Aorta (tissue), 5 donors: Measurements from ENCODE around the gene AKNA. TPM values are rescaled to one million over a fixed set of nuclear protein-coding genes. Genes with fewer than 3 reads are reported as not detected.
A peak's percentile ranks its signal among the peaks of the same experiment; 100 is the strongest.

Experiments used
- ATAC-seq: fragments of 200-7000 bp; cut with Tn5 transposase; one replicate; pipeline ENCODE4 v1.9.1; 2022; ENCODE audit warnings: moderate library complexity; ENCODE audit not compliant: low FRiP score
- DNase-seq, 2 donors: peaks; one replicate each; pipeline ENCODE4 v3.0.0-alpha.2; 2020
- H3K27ac ChIP-seq, 2 donors: one replicate each; pipeline ENCODE4 v1.5.1; 2013; ENCODE audit warnings: low read length in 2 of 2, mild to moderate bottlenecking in 2 of 2, moderate library complexity in 2 of 2, control low read depth in 1 of 2, inconsistent platforms in 1 of 2, low read depth in 1 of 2
- H3K27me3 ChIP-seq, 2 donors: one replicate each; pipeline ENCODE4 v1.6.1; 2013; ENCODE audit warnings: control low read depth in 1 of 2, low read length in 1 of 2, mild to moderate bottlenecking in 1 of 2, moderate library complexity in 1 of 2; ENCODE audit not compliant: insufficient read depth in 2 of 2, control insufficient read depth in 1 of 2
- H3K36me3 ChIP-seq, 2 donors: one replicate each; pipeline ENCODE4 v1.6.1; 2013; ENCODE audit warnings: control low read depth in 1 of 2, low read length in 1 of 2, mild to moderate bottlenecking in 1 of 2; ENCODE audit not compliant: insufficient read depth in 2 of 2, control insufficient read depth in 1 of 2
- H3K4me1 ChIP-seq, 2 donors: one replicate each; pipeline ENCODE4 v1.6.1; 2013; ENCODE audit warnings: low read length in 2 of 2, control low read depth in 1 of 2, mild to moderate bottlenecking in 1 of 2, moderate library complexity in 1 of 2; ENCODE audit not compliant: insufficient read depth in 2 of 2, control insufficient read depth in 1 of 2
- H3K4me3 ChIP-seq, 2 donors: one replicate each; pipeline ENCODE4 v1.5.1; 2013; ENCODE audit warnings: low read length in 2 of 2, control low read depth in 1 of 2, mild to moderate bottlenecking in 1 of 2
- H3K9me3 ChIP-seq: one replicate; pipeline ENCODE4 v1.6.1; 2013; ENCODE audit warnings: mild to moderate bottlenecking, low read length; ENCODE audit not compliant: control insufficient read depth
- WGBS, 2 donors: extraction: QIAGEN DNeasy Blood & Tissue Kit; methylation state at CpG; one replicate each; pipeline ENCODE4 v1.1.7; 2013; 5-methylcytosine and 5-hydroxymethylcytosine counted together
- intact Hi-C, 2 donors: fragments of 100-400 bp; cut with DNase I; formaldehyde crosslinking; loops; one replicate each; pipeline versions ENCODE4 v1.14.2 to v1.15.0; 2022
- polyA plus RNA-seq, 2 donors: library from polyadenylated mRNA; stranded (reverse); fragments of 200-250 nt; gene quantifications; one replicate each; pipeline ENCODE4 v1.2.3, GENCODE V29; 2013
- total RNA-seq, 2 donors: library from RNA; stranded (reverse); fragmentation: NEBNext Ultra II Directional; extraction: Animal tissue kit (Norgen Biotek cat#: 25700); gene quantifications; one replicate each; pipeline ENCODE4 v1.2.1, GENCODE V29; 2021
- donor health status: healthy with polysubstance abuse.
- donor health status: Bipolar disorder and iron deficiency.
- donor health status: DM: no; HTN: no; CAD: no.
- donor health status: DM: no; HTN: no; CAD: no.
- donor health status: DM: yes; HTN: yes; CAD: no.

Gene AKNA
- total and polyA plus RNA-seq, 4 donors: 11.9 to 56.0 (median 32.0) TPM

DNA sequence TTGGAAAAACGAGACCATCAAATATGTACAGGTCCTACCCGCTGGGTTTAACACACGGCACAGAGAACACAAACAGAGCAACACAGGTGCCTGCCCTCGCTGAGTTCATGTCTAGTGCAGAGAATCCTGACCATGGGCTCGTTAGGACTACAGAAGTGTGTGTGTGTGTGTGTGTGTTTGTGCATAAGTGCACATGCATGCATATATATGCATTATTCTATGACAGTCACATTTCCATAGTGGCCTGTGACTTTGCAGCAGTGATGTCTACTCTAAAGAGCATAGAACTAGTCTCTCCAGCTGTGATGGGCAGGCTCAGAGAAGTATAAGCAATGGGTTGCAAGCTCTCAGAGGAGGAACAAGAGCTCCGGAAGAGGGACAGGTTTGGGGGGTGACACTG, 30.4 kb downstream of the AKNA start:
- Histone ChIP-seq H3K27me3 (no peaks in the 10 kb centered on the region), H3K27ac (no peak overlapping the region), H3K36me3 (peaks cover 0 to 33% of the 10 kb centered on the region in 2 donors), H3K4me1 (no peaks in the 10 kb centered on the region), H3K4me3 (no peak overlapping the region), H3K9me3 (no peaks in the 10 kb centered on the region)
- intact Hi-C loops: no loop called here
- no peak for ATAC-seq
- 86% methylated on average over 6 of the region's 6 CpGs for WGBS, 2 donors
- peak in 1 of 2 donors; percentile 22 for DNase-seq

DNA sequence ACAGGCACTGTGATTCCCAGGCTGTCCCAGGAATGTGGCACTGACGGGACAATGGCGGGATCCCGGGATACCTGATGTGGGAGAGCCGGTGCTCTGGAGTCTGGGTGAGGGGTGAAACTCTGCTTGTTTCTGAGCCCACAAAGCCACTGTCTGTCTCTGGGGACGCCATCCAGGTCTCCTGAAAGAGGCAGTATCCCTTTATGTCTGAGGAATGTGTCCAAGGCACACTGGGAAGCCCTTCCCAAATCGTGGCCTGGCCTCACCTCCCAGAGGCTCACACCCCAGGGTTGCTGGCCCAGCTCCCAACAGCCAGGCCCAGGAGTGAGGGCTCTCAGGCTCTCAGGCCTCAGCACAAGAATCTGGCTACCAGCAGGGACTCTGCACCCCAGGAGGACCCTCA, 31.0 kb downstream of the AKNA start:
- H3K9me3 ChIP-seq: no peaks in the 10 kb centered on the region
- H3K4me3 ChIP-seq: no peak overlapping the region
- intact Hi-C loops: no loop called here
- WGBS, 2 donors: 67 to 72% methylated on average over 6 of the region's 6 CpGs
- DNase-seq: peak in 1 of 2 donors; percentile 62
- H3K27me3 ChIP-seq: no peaks in the 10 kb centered on the region
- H3K27ac ChIP-seq: no peak overlapping the region
- H3K36me3 ChIP-seq: peaks cover 0 to 33% of the 10 kb centered on the region in 2 donors
- H3K4me1 ChIP-seq: no peaks in the 10 kb centered on the region
- ATAC-seq: no peak

DNA sequence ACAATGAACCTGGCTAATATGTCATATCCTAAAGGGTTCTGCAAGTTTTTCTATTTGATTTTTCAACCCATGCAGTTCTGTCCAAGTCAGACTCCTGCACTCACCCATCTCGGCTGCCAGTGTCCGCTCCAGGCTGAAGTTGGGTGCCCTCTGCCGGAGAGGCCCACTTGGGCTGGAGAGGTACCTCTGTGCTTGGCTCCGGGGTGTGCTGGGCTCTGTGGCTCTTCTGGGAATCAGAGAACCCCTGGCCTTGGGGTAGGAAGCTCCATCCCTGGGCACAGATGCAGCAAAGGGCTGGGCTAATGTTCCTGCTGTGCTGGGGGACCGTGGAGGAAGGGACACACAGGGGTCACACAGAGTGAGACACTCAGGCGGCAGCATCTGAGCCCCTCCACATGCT, 32.0 kb downstream of the AKNA start:
- no peaks in the 10 kb centered on the region for H3K4me1 ChIP-seq
- WGBS, 2 donors: 87 to 90% methylated on average over 6 of the region's 6 CpGs
- no peak overlapping the region for H3K4me3 ChIP-seq
- peaks cover under 1 to 29% of the 10 kb centered on the region in 2 donors for H3K36me3 ChIP-seq
- no peaks in the 10 kb centered on the region for H3K9me3 ChIP-seq
- no peaks in the 10 kb centered on the region for H3K27me3 ChIP-seq
- no peak overlapping the region for H3K27ac ChIP-seq
- no peak for ATAC-seq
- intact Hi-C loops: no loop called here
- DNase-seq: peak in 1 of 2 donors; percentile 51

DNA sequence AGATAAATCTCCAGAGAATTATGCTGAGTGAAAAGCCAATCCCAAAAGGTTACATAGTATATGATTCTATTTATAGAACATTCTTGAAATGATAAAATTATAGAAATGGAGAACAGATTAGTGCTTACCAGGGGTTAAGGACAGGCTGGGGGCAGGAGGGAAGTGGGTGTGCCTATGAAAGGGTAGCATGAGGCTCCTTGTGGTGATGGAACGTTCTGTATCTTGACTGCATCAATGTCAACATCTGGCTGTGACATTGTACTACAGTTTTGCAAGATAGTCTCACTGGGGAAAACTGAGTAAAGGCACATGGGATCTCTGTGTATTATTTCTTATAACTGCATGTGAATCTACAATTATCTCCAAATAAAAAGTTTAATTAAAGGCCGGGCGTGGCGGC, 35.9 kb downstream of the AKNA start:
- ATAC-seq: no peak
- Histone ChIP-seq H3K9me3 (no peaks in the 10 kb centered on the region), H3K4me1 (no peaks in the 10 kb centered on the region), H3K27me3 (no peaks in the 10 kb centered on the region), H3K4me3 (no peak overlapping the region), H3K36me3 (peaks cover 2 to 14% of the 10 kb centered on the region in 2 donors), H3K27ac (no peak overlapping the region)
- 71 to 72% methylated on average over 4 of the region's 4 CpGs for WGBS, 2 donors
- no peak for DNase-seq
- intact Hi-C loops: no loop called here

DNA sequence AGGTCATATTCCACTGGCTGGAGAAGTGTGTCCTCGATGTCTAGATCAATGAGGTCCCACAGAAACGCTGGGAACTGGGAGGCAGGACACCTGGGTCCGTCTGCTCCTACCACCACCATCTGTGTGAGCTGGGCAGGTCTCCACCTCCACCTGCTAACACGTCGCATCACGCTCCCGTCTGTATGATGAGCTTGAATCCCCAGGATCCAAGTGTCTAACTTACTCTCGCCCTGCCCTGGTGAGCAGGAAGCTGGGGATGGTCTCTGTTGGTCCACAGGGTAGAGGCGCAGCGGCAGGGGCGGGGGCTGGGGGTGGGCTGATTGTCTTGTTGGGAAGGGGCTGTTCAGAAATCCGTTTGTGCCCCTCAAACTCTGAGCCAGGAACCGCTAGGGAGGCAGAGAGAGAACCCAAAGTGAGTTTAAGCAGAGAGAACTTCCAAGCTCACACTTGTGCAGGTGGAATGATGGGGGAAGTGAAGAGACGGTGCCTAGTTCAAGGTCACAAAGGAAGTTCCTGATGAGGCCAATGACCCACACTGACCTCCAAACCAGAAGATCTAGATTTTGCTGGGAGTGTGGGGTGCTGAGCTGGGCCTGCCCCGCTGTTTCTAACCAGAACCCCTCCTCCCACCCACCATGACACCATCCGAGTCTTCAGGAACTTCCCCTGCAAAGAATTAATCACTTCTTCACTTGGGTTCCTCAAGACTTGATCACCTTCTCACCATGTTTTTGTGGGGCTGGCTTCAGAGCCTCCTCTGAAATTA, 37.0 kb downstream of the AKNA start:
- Histone ChIP-seq H3K27ac (no peak overlapping the region), H3K4me3 (no peak overlapping the region), H3K27me3 (no peaks in the 10 kb centered on the region), H3K4me1 (no peaks in the 10 kb centered on the region), H3K36me3 (peaks cover 2 to 12% of the 10 kb centered on the region in 2 donors), H3K9me3 (no peaks in the 10 kb centered on the region)
- peak in 1 of 2 donors; percentile 57 for DNase-seq
- WGBS, 2 donors: 92 to 95% methylated on average over 16 of the region's 16 CpGs
- ATAC-seq: no peak
- intact Hi-C loops: no loop called here

DNA sequence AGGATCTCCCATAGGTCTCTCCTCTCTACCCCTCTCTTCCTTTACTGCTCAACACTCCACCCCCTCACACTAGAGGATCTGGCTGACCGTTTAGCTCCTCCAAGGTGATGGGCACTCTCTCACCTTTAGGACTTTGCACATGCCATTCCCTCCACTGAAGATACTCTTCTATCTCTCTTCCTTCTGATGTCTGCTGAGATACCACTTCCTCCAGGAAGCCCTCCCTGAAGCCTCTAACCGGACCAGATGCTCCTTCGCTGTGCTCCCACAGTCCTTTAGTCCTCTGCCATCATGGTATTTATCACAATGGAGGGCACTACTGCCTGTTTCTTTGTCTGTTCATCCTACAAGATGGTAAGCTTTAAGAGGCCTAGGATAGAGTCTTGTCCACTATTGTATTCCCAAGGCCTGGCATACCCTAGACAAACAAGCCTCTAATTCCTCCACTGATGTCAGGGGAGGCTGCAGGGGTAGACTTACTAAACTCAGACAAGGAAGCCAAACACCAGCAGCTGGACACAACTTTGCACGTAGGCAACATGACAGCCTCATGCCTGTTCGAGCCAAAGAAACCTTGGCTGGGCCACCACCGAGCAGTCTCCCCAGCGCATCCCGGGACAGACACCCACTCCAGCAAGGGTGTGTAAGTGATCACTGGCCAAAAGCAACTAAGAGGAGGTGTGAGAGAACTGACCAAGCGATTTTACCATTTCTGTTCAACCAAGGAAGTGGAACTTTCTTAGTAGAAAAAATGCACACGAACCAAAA, 37.9 kb downstream of the AKNA start:
- Histone ChIP-seq H3K4me1 (no peaks in the 10 kb centered on the region), H3K27ac (peak overlapping the region in 1 of 2 donors; percentile 31), H3K9me3 (no peaks in the 10 kb centered on the region), H3K4me3 (no peak overlapping the region), H3K27me3 (no peaks in the 10 kb centered on the region), H3K36me3 (peaks cover 2 to 11% of the 10 kb centered on the region in 2 donors)
- ATAC-seq (peak; percentile 10), DNase-seq (peak in 1 of 2 donors; percentile 58)
- WGBS, 2 donors: 28 to 35% methylated on average over 10 of the region's 10 CpGs
- intact Hi-C loops: loop anchor here in 1 of 2 donors (5.0 kb wide), 1 partner anchor 37 kb away; the partner anchor contains the start of gene AKNA

DNA sequence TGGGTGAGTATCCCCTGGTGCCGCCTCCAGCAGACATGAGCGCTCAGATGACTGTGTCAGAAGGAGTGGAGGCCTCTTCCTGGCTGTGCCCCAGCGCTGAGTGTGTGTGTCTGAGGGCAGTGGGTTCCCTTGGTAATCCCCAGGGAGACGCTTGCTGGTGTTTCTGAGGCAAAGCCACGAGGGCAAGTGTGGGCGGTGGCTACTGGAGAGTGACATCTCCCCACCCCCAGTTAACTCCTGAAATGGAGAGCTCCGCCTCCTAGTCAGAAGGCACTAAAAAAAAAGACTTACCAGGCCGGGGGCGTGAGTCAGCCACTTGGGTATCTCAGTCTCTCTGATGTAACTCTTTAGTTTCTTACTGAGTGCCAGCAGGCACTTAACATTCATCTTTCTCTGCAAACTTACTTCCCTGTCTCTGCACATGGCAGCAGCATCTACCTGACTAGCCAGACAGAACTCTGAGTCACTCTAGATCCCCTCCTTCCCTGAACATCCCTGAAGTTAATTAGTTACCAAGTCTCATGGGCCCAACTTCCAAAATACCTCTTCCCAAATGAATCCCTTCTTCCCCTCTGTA, 38.8 kb downstream of the AKNA start:
- peaks cover 2 to 11% of the 10 kb centered on the region in 2 donors for H3K36me3 ChIP-seq
- 10 to 14% methylated on average over 9 of the region's 9 CpGs for WGBS, 2 donors
- H3K27ac ChIP-seq: peak overlapping the region in 1 of 2 donors; percentile 31
- H3K4me3 ChIP-seq: no peak overlapping the region
- H3K9me3 ChIP-seq: no peaks in the 10 kb centered on the region
- H3K4me1 ChIP-seq: no peaks in the 10 kb centered on the region
- intact Hi-C loops: loop anchor here in 1 of 2 donors (5.0 kb wide), 1 partner anchor 38 kb away; the partner anchor contains the start of gene AKNA
- H3K27me3 ChIP-seq: no peaks in the 10 kb centered on the region
- DNase-seq: peak; percentile 92 to 94
- peak; percentile 82 for ATAC-seq

DNA sequence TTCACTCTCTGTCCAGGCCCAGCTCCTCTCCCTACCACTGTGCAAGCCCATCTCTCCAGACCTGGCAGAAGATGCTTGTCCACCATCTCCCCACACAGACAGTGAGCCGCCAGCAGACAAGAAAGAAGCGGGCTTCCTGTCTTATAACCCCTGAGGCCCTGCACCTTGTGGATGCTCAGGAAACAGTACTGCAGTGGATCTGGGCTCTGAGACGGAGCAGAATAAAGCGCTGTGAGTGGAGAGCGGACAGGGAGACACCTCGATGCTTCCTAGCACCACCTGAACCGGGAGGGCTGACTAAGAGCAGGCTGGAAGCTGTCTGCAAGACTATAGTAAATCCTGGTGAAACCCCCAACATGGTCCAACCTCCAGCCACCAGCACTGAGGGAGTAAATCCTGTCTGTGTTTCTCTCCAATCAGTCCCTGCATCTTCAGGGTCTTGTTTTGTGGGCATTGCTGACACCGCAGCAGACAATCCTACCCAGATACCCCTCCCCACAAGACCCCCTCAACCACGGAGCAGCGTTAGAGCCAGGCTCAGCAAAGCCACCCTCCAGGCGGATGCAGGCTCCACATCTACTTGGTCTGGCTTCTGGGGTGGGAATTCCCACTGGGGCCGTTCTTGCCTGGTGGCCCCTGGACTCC, 39.4 kb downstream of the AKNA start:
- H3K4me1 ChIP-seq: no peaks in the 10 kb centered on the region
- DNase-seq (peak in 1 of 2 donors; percentile 73), ATAC-seq (peak; percentile 13)
- intact Hi-C loops: loop anchor here in 1 of 2 donors (5.0 kb wide), 1 partner anchor 39 kb away; the partner anchor contains the start of gene AKNA
- no peaks in the 10 kb centered on the region for H3K9me3 ChIP-seq
- no peaks in the 10 kb centered on the region for H3K27me3 ChIP-seq
- peaks cover 2 to 13% of the 10 kb centered on the region in 2 donors for H3K36me3 ChIP-seq
- peak overlapping the region in 1 of 2 donors; percentile 0 for H3K27ac ChIP-seq
- H3K4me3 ChIP-seq: no peak overlapping the region
- WGBS, 2 donors: 65 to 77% methylated on average over 12 of the region's 12 CpGs
